ENCODE data around the gene CD96.

CD96 gene

GRCh38 chr3:111498022-111498421, 44.0 kb upstream of the CD96 start:
- H3K27me3 ChIP-seq (ENCODE audit: insufficient read depth, poor library complexity, severe bottlenecking), result no peaks in the 10 kb centered on the region
- H3K4me3 ChIP-seq (replicated peaks; ENCODE audit: insufficient read depth, low read length), result no peak overlapping the region
- H3K27ac ChIP-seq (replicated peaks), result no peak overlapping the region
- no peak for DNase-seq (ENCODE audit: low read depth in 1 of 2, low spot score in 1 of 2)
- no peak for TF ChIP-seq SPI1 (IDR thresholded peaks at IDR 0.05; ENCODE audit: borderline replicate concordance, low read depth)

- Histone ChIP-seq H3K27me3 (ENCODE audit: insufficient read depth, poor library complexity, severe bottlenecking) (no peaks in the 10 kb centered on the region), H3K4me3 (replicated peaks; ENCODE audit: insufficient read depth, low read length) (no peak overlapping the region), H3K27ac (replicated peaks) (no peak overlapping the region)
- no peak for DNase-seq (ENCODE audit: low read depth in 1 of 2, low spot score in 1 of 2)
- TF ChIP-seq GABPA (IDR thresholded peaks at IDR 0.05; ENCODE audit: low read depth) (no peak), SPI1 (IDR thresholded peaks at IDR 0.05; ENCODE audit: borderline replicate concordance, low read depth) (no peak), POLR2AphosphoS5 (IDR thresholded peaks at IDR 0.05; ENCODE audit: low read depth) (no peak)
- TF ChIP-seq, protein P1, sequence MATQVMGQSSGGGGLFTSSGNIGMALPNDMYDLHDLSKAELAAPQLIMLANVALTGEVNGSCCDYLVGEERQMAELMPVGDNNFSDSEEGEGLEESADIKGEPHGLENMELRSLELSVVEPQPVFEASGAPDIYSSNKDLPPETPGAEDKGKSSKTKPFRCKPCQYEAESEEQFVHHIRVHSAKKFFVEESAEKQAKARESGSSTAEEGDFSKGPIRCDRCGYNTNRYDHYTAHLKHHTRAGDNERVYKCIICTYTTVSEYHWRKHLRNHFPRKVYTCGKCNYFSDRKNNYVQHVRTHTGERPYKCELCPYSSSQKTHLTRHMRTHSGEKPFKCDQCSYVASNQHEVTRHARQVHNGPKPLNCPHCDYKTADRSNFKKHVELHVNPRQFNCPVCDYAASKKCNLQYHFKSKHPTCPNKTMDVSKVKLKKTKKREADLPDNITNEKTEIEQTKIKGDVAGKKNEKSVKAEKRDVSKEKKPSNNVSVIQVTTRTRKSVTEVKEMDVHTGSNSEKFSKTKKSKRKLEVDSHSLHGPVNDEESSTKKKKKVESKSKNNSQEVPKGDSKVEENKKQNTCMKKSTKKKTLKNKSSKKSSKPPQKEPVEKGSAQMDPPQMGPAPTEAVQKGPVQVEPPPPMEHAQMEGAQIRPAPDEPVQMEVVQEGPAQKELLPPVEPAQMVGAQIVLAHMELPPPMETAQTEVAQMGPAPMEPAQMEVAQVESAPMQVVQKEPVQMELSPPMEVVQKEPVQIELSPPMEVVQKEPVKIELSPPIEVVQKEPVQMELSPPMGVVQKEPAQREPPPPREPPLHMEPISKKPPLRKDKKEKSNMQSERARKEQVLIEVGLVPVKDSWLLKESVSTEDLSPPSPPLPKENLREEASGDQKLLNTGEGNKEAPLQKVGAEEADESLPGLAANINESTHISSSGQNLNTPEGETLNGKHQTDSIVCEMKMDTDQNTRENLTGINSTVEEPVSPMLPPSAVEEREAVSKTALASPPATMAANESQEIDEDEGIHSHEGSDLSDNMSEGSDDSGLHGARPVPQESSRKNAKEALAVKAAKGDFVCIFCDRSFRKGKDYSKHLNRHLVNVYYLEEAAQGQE (IDR thresholded peaks at IDR 0.05; ENCODE audit: insufficient replicate concordance, low read depth), result no peak
- TF ChIP-seq, protein P2, sequence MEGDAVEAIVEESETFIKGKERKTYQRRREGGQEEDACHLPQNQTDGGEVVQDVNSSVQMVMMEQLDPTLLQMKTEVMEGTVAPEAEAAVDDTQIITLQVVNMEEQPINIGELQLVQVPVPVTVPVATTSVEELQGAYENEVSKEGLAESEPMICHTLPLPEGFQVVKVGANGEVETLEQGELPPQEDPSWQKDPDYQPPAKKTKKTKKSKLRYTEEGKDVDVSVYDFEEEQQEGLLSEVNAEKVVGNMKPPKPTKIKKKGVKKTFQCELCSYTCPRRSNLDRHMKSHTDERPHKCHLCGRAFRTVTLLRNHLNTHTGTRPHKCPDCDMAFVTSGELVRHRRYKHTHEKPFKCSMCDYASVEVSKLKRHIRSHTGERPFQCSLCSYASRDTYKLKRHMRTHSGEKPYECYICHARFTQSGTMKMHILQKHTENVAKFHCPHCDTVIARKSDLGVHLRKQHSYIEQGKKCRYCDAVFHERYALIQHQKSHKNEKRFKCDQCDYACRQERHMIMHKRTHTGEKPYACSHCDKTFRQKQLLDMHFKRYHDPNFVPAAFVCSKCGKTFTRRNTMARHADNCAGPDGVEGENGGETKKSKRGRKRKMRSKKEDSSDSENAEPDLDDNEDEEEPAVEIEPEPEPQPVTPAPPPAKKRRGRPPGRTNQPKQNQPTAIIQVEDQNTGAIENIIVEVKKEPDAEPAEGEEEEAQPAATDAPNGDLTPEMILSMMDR (IDR thresholded peaks at IDR 0.05; ENCODE audit: insufficient read depth, low read length), result no peak
Measured at GRCh38 chr3:111506435-111506834, 35.6 kb upstream of the CD96 start.

DNA sequence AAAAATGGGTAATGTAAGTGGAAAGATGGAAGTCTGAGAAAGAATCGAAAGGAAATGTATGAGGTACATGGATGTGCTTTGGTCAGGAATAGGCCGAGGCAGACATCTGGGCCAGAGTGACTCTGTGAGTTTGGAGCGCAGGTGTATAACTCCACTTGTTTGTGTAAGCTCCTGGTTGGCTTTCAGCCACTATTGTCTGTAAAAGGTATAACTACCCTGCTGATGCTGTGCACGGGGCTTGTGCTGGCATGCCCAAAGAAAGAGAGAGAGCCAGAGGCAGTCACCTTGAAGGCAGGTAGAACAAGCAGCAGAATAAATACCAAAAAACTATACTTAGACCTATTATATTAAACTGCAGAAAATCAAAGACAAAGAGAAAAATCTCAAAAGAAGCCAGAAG, 32.7 kb upstream of the CD96 start:
- no peak for DNase-seq (ENCODE audit: low read depth in 1 of 2, low spot score in 1 of 2)
- no peak for TF ChIP-seq POLR2AphosphoS5 (IDR thresholded peaks at IDR 0.05; ENCODE audit: low read depth)
- no peak for TF ChIP-seq GABPA (IDR thresholded peaks at IDR 0.05; ENCODE audit: low read depth)
- TF ChIP-seq, protein P1 (IDR thresholded peaks at IDR 0.05; ENCODE audit: insufficient replicate concordance, low read depth), result no peak
- no peak for TF ChIP-seq SPI1 (IDR thresholded peaks at IDR 0.05; ENCODE audit: borderline replicate concordance, low read depth)
- TF ChIP-seq, protein P2 (IDR thresholded peaks at IDR 0.05; ENCODE audit: insufficient read depth, low read length), result no peak
- H3K27me3 ChIP-seq (ENCODE audit: insufficient read depth, poor library complexity, severe bottlenecking), result no peaks in the 10 kb centered on the region
- H3K27ac ChIP-seq (replicated peaks), result no peak overlapping the region
- no peak overlapping the region for H3K4me3 ChIP-seq (replicated peaks; ENCODE audit: insufficient read depth, low read length)

DNA sequence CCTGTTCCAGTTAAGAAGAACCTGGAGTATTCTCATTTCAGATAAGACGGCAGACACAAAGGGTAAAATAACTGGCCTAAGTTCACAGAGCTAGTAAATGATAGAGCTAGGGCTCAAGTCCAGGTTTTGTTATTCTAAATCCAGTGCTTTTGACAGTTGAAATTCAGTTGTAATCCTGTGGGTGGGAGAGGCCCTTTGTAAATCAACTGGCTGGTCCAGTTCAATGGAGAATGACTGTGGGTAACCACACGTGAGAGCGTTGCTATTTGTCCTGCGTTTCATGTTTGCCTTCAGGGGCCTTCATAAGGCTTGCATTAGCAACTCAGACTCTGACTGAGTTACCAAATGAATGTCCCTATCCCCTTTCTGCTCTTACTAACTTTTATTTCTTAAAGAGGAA, 24.2 kb upstream of the CD96 start:
- no peak for TF ChIP-seq POLR2AphosphoS5 (IDR thresholded peaks at IDR 0.05; ENCODE audit: low read depth)
- TF ChIP-seq, protein P2 (IDR thresholded peaks at IDR 0.05; ENCODE audit: insufficient read depth, low read length), result no peak
- no peak for TF ChIP-seq SPI1 (IDR thresholded peaks at IDR 0.05; ENCODE audit: borderline replicate concordance, low read depth)
- Histone ChIP-seq H3K27ac (replicated peaks) (no peak overlapping the region), H3K27me3 (ENCODE audit: insufficient read depth, poor library complexity, severe bottlenecking) (no peaks in the 10 kb centered on the region), H3K4me3 (replicated peaks; ENCODE audit: insufficient read depth, low read length) (no peak overlapping the region)
- no peak for DNase-seq (ENCODE audit: low read depth in 1 of 2, low spot score in 1 of 2)

Measured in HL-60 (cell line).